Measurements from ENCODE around the gene IL23R.

- TF ChIP-seq CTCF (IDR thresholded peaks at IDR 0.05; ENCODE audit: insufficient read depth, low read length, poor library complexity, severe bottlenecking) (no peak), EZH2phosphoT487 (conservative IDR thresholded peaks at IDR 0.05; ENCODE audit: low read length) (no peak)
These were observed 95.4 kb downstream of the IL23R start for GRCh38 chr1:67261680-67262079.

Measured in SU-DHL-6 (cell line).